Tibial nerve (tissue), 4 donors: ENCODE results near the gene ANKRD17. TPM values are rescaled to one million over a fixed set of nuclear protein-coding genes. Genes with fewer than 3 reads are reported as not detected.

ENCODE experiments used
- DNase-seq, 2 donors: peaks; one replicate each; pipeline ENCODE4 v3.0.0-alpha.2; 2019; ENCODE audit warnings: low spot score in 2 of 2
- H3K27ac ChIP-seq, 4 donors: fragments of 200-600 bp; sonication (generic) in 3 of 4; one replicate each; pipeline ENCODE4 v1.5.1; 2017 to 2019; ENCODE audit warnings: mild to moderate bottlenecking in 1 of 4
- H3K27me3 ChIP-seq, 2 donors: fragments of 200-600 bp; sonication (generic) in 1 of 2; one replicate each; pipeline versions ENCODE4 v1.5.1 to v1.6.0; 2017 to 2019
- H3K36me3 ChIP-seq, 3 donors: fragments of 200-600 bp; sonication (generic); one replicate each; pipeline ENCODE4 v1.5.1; 2018 to 2019
- H3K4me1 ChIP-seq, 4 donors: fragments of 200-600 bp; sonication (generic) in 3 of 4; one replicate each; pipeline ENCODE4 v1.5.1; 2017 to 2019
- H3K4me3 ChIP-seq, 4 donors: fragments of 200-600 bp; sonication (generic) in 3 of 4; one replicate each; pipeline ENCODE4 v1.5.1; 2017 to 2019; ENCODE audit warnings: mild to moderate bottlenecking in 1 of 4, moderate library complexity in 1 of 4
- H3K9me3 ChIP-seq, 4 donors: fragments of 200-600 bp; sonication (generic) in 3 of 4; one replicate each; pipeline ENCODE4 v1.5.1; 2017 to 2019
- EP300 ChIP-seq, 2 donors: sonication (generic); formaldehyde crosslinking; IDR thresholded peaks; one replicate each; pipeline ENCODE4 v1.6.1; 2017; ENCODE audit warnings: antibody characterized with exemption in 2 of 2, mild to moderate bottlenecking in 1 of 2
- POLR2A ChIP-seq, 2 donors: fragments of 450-650 bp; IDR thresholded peaks; one replicate each; pipeline ENCODE4 v1.6.1; 2017; ENCODE audit warnings: antibody characterized with exemption in 2 of 2, mild to moderate bottlenecking in 2 of 2, moderate library complexity in 2 of 2
- whole genome bisulfite sequencing, 2 donors: methylation state at CpG; one replicate each; pipeline ENCODE4 v1.1.5; 2018; 5-methylcytosine and 5-hydroxymethylcytosine counted together
- total RNA-seq, 4 donors: library from RNA; depleted of rRNA; stranded (reverse); fragments of >200 nt; gene quantifications; one replicate each; pipeline ENCODE4 v1.1.0, GENCODE V29; 2016
- TF ChIP-seq, protein P1 (sequence below), 5 experiments: fragments of 200-600 bp in 3 of 5; fragments of 450-650 bp in 2 of 5; sonication (generic) in 3 of 5; IDR thresholded peaks; one replicate each; pipeline ENCODE4 v1.5.1; 2016 to 2019; ENCODE audit warnings: antibody characterized with exemption in 5 of 5, mild to moderate bottlenecking in 3 of 5, moderate library complexity in 2 of 5

Gene ANKRD17
- total RNA-seq, 4 donors from 2014 or later: 46.5 to 61.8 (median 55.0) TPM

DNA sequence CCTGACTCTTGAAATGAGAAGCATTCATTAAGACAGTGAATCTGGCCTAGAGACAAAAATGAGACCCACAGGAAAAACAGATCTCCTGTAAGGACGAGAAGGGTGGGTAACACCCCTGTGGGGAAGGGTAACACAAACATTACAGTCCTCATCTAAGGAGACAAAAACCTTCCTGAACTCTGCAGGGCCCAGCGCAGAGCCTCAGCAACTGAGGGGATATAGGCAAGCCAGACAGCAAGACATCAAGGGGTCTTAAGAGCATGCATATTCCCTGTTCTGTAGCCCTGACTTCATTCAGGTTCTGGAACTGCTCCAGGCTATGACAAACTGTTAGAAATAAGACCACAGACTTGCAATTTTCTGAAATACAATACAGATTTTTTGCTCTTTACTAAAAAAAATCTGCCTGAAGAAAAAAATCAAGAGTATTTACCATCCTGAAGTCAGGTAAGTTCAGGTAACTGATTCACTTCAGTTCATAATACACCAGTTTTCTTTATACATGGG lies 204.6 kb downstream of the ANKRD17 start:
- Histone ChIP-seq H3K9me3 (no peaks in the 10 kb centered on the region), H3K27ac (peak overlapping the region in 1 of 4 donors; percentile 72), H3K4me1 (peaks cover 0 to 4% (median 0%) of the 10 kb centered on the region in 4 donors), H3K4me3 (no peak overlapping the region), H3K27me3 (no peaks in the 10 kb centered on the region), H3K36me3 (peaks cover 0 to 45% (median 7%) of the 10 kb centered on the region in 3 donors)
- no peak for DNase-seq
- TF ChIP-seq POLR2A (IDR thresholded peaks at IDR 0.05) (no peak), EP300 (IDR thresholded peaks at IDR 0.05) (no peak)
- TF ChIP-seq, protein P1, sequence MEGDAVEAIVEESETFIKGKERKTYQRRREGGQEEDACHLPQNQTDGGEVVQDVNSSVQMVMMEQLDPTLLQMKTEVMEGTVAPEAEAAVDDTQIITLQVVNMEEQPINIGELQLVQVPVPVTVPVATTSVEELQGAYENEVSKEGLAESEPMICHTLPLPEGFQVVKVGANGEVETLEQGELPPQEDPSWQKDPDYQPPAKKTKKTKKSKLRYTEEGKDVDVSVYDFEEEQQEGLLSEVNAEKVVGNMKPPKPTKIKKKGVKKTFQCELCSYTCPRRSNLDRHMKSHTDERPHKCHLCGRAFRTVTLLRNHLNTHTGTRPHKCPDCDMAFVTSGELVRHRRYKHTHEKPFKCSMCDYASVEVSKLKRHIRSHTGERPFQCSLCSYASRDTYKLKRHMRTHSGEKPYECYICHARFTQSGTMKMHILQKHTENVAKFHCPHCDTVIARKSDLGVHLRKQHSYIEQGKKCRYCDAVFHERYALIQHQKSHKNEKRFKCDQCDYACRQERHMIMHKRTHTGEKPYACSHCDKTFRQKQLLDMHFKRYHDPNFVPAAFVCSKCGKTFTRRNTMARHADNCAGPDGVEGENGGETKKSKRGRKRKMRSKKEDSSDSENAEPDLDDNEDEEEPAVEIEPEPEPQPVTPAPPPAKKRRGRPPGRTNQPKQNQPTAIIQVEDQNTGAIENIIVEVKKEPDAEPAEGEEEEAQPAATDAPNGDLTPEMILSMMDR (IDR thresholded peaks at IDR 0.05): no peak
- 71 to 81% methylated on average over 2 of the region's 2 CpGs for WGBS, 2 donors

DNA sequence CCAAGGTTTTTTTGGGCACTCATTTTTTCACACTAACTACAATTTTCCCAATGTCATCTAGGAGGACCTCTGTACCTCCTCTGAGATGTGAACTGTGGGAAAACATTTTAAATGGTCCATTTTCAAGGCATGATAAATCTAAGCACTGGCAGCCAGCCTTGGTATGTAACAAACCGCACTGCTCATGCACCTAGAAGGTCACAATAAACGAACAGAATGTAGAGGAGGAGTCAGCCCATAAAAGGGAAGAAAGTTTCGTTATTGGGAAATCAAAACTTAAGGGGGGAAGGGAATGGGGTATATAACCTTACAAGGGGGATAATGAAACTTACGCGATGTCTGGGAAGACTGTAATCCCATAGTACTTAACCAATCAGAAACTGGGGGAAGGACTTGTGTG lies 205.5 kb downstream of the ANKRD17 start:
- Histone ChIP-seq H3K9me3 (no peaks in the 10 kb centered on the region), H3K27ac (no peak overlapping the region), H3K27me3 (no peaks in the 10 kb centered on the region), H3K4me1 (peaks cover 0 to 4% (median 0%) of the 10 kb centered on the region in 4 donors), H3K36me3 (peaks cover 0 to 41% (median 7%) of the 10 kb centered on the region in 3 donors), H3K4me3 (no peak overlapping the region)
- 74 to 78% methylated on average over 5 of the region's 5 CpGs for WGBS, 2 donors
- DNase-seq: no peak
- TF ChIP-seq EP300 (IDR thresholded peaks at IDR 0.05): no peak

DNA sequence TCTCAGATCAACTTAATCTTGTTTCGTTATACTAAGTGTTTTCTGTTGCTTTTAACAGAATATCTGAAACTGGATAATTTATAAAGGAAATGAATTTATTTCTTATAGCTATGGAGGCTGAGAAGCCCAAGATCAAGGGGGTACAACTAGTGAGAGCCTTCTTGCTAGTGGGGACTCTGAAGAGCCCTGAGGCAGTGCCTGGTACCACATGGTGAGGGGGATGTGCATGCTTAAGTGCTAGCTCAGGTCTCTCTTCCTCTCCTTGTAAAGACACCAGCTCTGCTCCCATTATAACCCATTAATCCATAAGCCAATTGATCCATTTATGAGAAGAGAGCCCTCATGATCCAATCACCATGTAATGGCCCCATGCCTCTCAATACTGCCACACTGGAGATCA lies 207.0 kb downstream of the ANKRD17 start:
- Histone ChIP-seq H3K4me3 (no peak overlapping the region), H3K9me3 (no peaks in the 10 kb centered on the region), H3K4me1 (peaks cover 0 to 4% (median 0%) of the 10 kb centered on the region in 4 donors), H3K27me3 (no peaks in the 10 kb centered on the region), H3K27ac (no peak overlapping the region), H3K36me3 (peaks cover 0 to 27% (median 3%) of the 10 kb centered on the region in 3 donors)
- 96 to 97% methylated on average over 1 of the region's 1 CpG for WGBS, 2 donors
- TF ChIP-seq POLR2A (IDR thresholded peaks at IDR 0.05): no peak
- TF ChIP-seq, protein P1 (IDR thresholded peaks at IDR 0.05): no peak
- TF ChIP-seq EP300 (IDR thresholded peaks at IDR 0.05): no peak
- no peak for DNase-seq

DNA sequence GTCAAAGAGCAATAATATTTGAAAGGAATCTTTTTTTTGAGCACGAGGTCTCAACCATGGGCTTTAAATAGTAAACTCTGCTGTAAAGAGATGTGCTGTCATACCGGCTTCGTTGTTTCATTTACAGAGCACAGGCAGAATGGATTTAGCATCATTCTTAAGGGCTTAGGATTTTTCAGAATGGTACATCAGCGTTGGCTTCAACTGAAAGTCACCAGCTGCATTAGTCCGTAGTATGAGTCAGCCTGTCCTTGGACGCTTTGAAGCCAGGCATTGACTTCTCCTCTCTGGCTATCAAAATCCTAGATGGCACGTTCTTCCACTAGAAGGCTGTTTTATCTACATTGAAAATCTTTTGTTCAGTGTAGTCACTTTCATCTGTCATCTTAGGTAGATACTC lies 212.7 kb downstream of the ANKRD17 start:
- no peak overlapping the region for H3K4me3 ChIP-seq
- H3K27ac ChIP-seq: no peak overlapping the region
- no peak for DNase-seq
- peaks cover 0 to 11% (median 0%) of the 10 kb centered on the region in 4 donors for H3K9me3 ChIP-seq
- H3K27me3 ChIP-seq: no peaks in the 10 kb centered on the region
- 93 to 94% methylated on average over 7 of the region's 7 CpGs for WGBS, 2 donors
- H3K36me3 ChIP-seq: peaks cover 0 to 18% (median 0%) of the 10 kb centered on the region in 3 donors
- H3K4me1 ChIP-seq: no peaks in the 10 kb centered on the region
- TF ChIP-seq, protein P1 (IDR thresholded peaks at IDR 0.05): no peak
- TF ChIP-seq POLR2A (IDR thresholded peaks at IDR 0.05): no peak

DNA sequence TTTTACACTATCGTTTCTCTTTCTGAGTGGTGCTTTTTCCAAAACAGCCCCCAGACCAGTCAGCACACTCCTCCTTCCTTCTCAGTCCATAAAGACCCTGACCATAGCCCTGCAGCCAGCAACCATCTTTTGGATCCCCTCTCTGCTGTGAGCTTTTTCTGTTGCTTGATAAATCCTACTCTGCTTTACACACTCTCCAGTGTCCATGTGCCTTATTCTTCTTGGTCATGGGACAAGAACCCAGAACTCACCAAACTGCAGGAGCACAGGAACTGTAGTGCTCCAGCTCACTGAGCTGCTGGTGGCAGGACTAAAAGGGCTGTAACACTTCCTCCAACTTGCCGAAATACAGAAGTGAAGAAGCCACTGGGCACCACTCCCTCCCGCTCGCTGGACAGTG lies 221.5 kb downstream of the ANKRD17 start:
- TF ChIP-seq, protein P1 (IDR thresholded peaks at IDR 0.05): no peak
- TF ChIP-seq POLR2A (IDR thresholded peaks at IDR 0.05) (no peak), EP300 (IDR thresholded peaks at IDR 0.05) (no peak)
- no peaks in the 10 kb centered on the region for H3K4me1 ChIP-seq
- peaks cover 0 to 34% (median 0%) of the 10 kb centered on the region in 4 donors for H3K9me3 ChIP-seq
- 81 to 99% methylated on average over 4 of the region's 4 CpGs for WGBS, 2 donors
- no peaks in the 10 kb centered on the region for H3K27me3 ChIP-seq
- no peaks in the 10 kb centered on the region for H3K36me3 ChIP-seq
- no peak overlapping the region for H3K4me3 ChIP-seq
- H3K27ac ChIP-seq: no peak overlapping the region
- no peak for DNase-seq
